Adrenal gland (tissue), 12 donors: ENCODE results near the gene IFITM1. TPM values are rescaled to one million over a fixed set of nuclear protein-coding genes. Genes with fewer than 3 reads are reported as not detected.
"Not testable (repeated sequence)": the region's sequence is repeated elsewhere in the genome, so short reads cannot be mapped to it uniquely, and the experiment has no call there.

Experiments used
- DNase-seq, 7 donors: peaks; one replicate each; pipeline ENCODE4 v3.0.0-alpha.2; 2019 to 2020
- H3K27ac ChIP-seq, 5 donors: fragments of 200-600 bp; sonication (generic) in 4 of 5; 1 replicate in 3 of 5; 2 replicates in 2 of 5; pipeline versions ENCODE4 v1.5.1 to v1.8.0; 2016 to 2020; ENCODE audit warnings: mild to moderate bottlenecking in 1 of 5
- H3K27me3 ChIP-seq: fragments of 200-600 bp; 2 replicates; pipeline ENCODE4 v1.8.0; 2021
- H3K36me3 ChIP-seq, 2 donors: fragments of 200-600 bp; replicated peaks in 1 of 2; 1 replicate in 1 of 2; 2 replicates in 1 of 2; pipeline versions ENCODE4 v1.5.1 to v1.8.0; 2018 to 2022
- H3K4me1 ChIP-seq, 2 donors: fragments of 200-600 bp; replicated peaks in 1 of 2; 1 replicate in 1 of 2; 2 replicates in 1 of 2; pipeline versions ENCODE4 v1.5.1 to v1.8.0; 2018 to 2021
- H3K4me3 ChIP-seq, 4 donors: fragments of 200-600 bp; sonication (generic) in 3 of 4; one replicate each; pipeline ENCODE4 v1.5.1; 2016 to 2018
- H3K9me3 ChIP-seq, 3 donors: fragments of 200-600 bp; sonication (generic) in 1 of 3; replicated peaks in 1 of 3; 1 replicate in 2 of 3; 2 replicates in 1 of 3; pipeline versions ENCODE4 v1.5.1 to v1.8.0; 2016 to 2021
- CTCF ChIP-seq, 6 experiments: fragments of 450-650 bp in 4 of 6; fragments of 200-600 bp in 2 of 6; sonication (generic) in 1 of 6; IDR thresholded peaks; 1 replicate in 5 of 6; 2 replicates in 1 of 6; pipeline versions ENCODE4 v1.5.1 to v1.8.0; 2016 to 2021; ENCODE audit warnings: antibody characterized with exemption in 6 of 6, mild to moderate bottlenecking in 2 of 6, moderate library complexity in 1 of 6
- POLR2A ChIP-seq, 2 donors: fragments of 450-650 bp; IDR thresholded peaks; one replicate each; pipeline ENCODE4 v1.6.1; 2017; ENCODE audit warnings: antibody characterized with exemption in 2 of 2, mild to moderate bottlenecking in 2 of 2, moderate library complexity in 1 of 2
- WGBS, 4 donors: extraction: QIAGEN DNeasy Blood & Tissue Kit in 2 of 4; methylation state at CpG; one replicate each; pipeline versions ENCODE4 v1.1.5 to v1.1.7; 2013 to 2017; 5-methylcytosine and 5-hydroxymethylcytosine counted together
- intact Hi-C, 2 donors: fragments of 100-400 bp; cut with DNase I; formaldehyde crosslinking; loops; one replicate each; pipeline versions ENCODE4 v1.14.1 to v1.15.0; 2022 to 2023
- polyA plus RNA-seq, 3 donors: library from polyadenylated mRNA; stranded (reverse); fragments of 200-250 nt in 2 of 3; fragments of 350-450 nt in 1 of 3; fragmentation: Illumina TruSeq in 1 of 3; extraction: RNeasy Lipid Tissue Mini Kit (QIAGEN cat#74804) in 1 of 3; gene quantifications; one replicate each; pipeline ENCODE4 v1.2.3, GENCODE V29; 2013 to 2014
- total RNA-seq, 9 donors: library from RNA; depleted of rRNA in 4 of 9; stranded (reverse); fragments of >200 nt in 4 of 9; fragments of 120-200 nt in 1 of 9; fragmentation: NEBNext Ultra II Directional in 1 of 9; extraction: Animal tissue kit (Norgen Biotek cat#: 25700) in 1 of 9; gene quantifications; one replicate each; pipeline versions ENCODE4 v1.1.0 to v1.2.4, GENCODE V29; 2013 to 2023
- donor health status: healthy with polysubstance abuse.
- donor health status: Bipolar disorder and iron deficiency.
- donor health status: DM: yes; HTN: yes; CAD: no.
- donor health status: DM: no; HTN: no; CAD: no.
- donor health status: DM: no; HTN: no; CAD: no.
- donor health status: DM: yes; HTN: yes; CAD: no.

Gene IFITM1
- total and polyA plus RNA-seq, 12 donors: 12.1 to 360 (median 85.3) TPM

- DNase-seq: peak in 5 of 7 donors; percentile 53 to 74 (median 60)
- H3K4me1 ChIP-seq, H3K27me3 ChIP-seq, intact Hi-C loops, H3K9me3 ChIP-seq, H3K36me3 ChIP-seq: not testable (repeated sequence)
- H3K27ac ChIP-seq: peak overlapping the region; percentile 46 to 91 (median 75)
- 48 to 51% (median 50%) methylated on average over 16 of the region's 16 CpGs for WGBS, 4 donors
- TF ChIP-seq CTCF (IDR thresholded peaks at IDR 0.05): peak in 1 of 6 experiments; percentile 22
- H3K4me3 ChIP-seq: peak overlapping the region in 1 of 4 donors; percentile 42
These were observed 45.1 kb upstream of the IFITM1 start for GRCh38 chr11:268716-269145.

GRCh38 chr11:269146-269890 lies 44.5 kb upstream of the IFITM1 start:
- H3K9me3 ChIP-seq: no peaks in the 10 kb centered on the region
- H3K4me3 ChIP-seq: peak overlapping the region in 1 of 4 donors; percentile 42
- H3K27ac ChIP-seq: peak overlapping the region; percentile 11 to 91 (median 75)
- H3K27me3 ChIP-seq: no peaks in the 10 kb centered on the region
- WGBS, 4 donors: 46 to 49% (median 47%) methylated on average over 21 of the region's 21 CpGs
- intact Hi-C loops: no loop called here
- no peaks in the 10 kb centered on the region for H3K36me3 ChIP-seq
- H3K4me1 ChIP-seq: no peaks in the 10 kb centered on the region
- peak in 3 of 7 donors; percentile 18 to 53 (median 20) for DNase-seq
- TF ChIP-seq CTCF (IDR thresholded peaks at IDR 0.05): peak in 2 of 6 experiments; percentile 27 to 40
- no peak for TF ChIP-seq POLR2A (IDR thresholded peaks at IDR 0.05)

- TF ChIP-seq POLR2A (IDR thresholded peaks at IDR 0.05) (no peak), CTCF (IDR thresholded peaks at IDR 0.05) (no peak)
- H3K9me3 ChIP-seq: no peaks in the 10 kb centered on the region
- H3K27me3 ChIP-seq: no peaks in the 10 kb centered on the region
- intact Hi-C loops: no loop called here
- no peak overlapping the region for H3K4me3 ChIP-seq
- 75 to 87% (median 78%) methylated on average over 10 to 18 of the region's 18 CpGs for WGBS, 4 donors
- H3K27ac ChIP-seq: peak overlapping the region in 2 of 5 donors; percentile 15 to 91
- peak in 2 of 7 donors; percentile 5 to 18 for DNase-seq
- H3K36me3 ChIP-seq: no peaks in the 10 kb centered on the region
- H3K4me1 ChIP-seq: no peaks in the 10 kb centered on the region
These were observed 43.2 kb upstream of the IFITM1 start for GRCh38 chr11:270451-271318.

- Histone ChIP-seq H3K4me1 (no peaks in the 10 kb centered on the region), H3K27ac (no peak overlapping the region), H3K36me3 (no peaks in the 10 kb centered on the region), H3K27me3 (no peaks in the 10 kb centered on the region), H3K4me3 (no peak overlapping the region), H3K9me3 (no peaks in the 10 kb centered on the region)
- intact Hi-C loops: no loop called here
- no peak for TF ChIP-seq POLR2A (IDR thresholded peaks at IDR 0.05)
- no peak for TF ChIP-seq CTCF (IDR thresholded peaks at IDR 0.05)
- 74 to 86% (median 83%) methylated on average over 6 to 8 of the region's 8 CpGs for WGBS, 4 donors
- no peak for DNase-seq
These were observed 42.5 kb upstream of the IFITM1 start for GRCh38 chr11:271319-271715.
